ENCODE results near the gene LPIN1. TPM values are rescaled to one million over a fixed set of nuclear protein-coding genes. Genes with fewer than 3 reads are reported as not detected.

Gene LPIN1
- total and polyA plus RNA-seq, 2 of the 8 experiments (the other 6 are each of a cell fraction or from before 2014, with no cell fraction given), result 4.3 to 9.8 TPM

DNA sequence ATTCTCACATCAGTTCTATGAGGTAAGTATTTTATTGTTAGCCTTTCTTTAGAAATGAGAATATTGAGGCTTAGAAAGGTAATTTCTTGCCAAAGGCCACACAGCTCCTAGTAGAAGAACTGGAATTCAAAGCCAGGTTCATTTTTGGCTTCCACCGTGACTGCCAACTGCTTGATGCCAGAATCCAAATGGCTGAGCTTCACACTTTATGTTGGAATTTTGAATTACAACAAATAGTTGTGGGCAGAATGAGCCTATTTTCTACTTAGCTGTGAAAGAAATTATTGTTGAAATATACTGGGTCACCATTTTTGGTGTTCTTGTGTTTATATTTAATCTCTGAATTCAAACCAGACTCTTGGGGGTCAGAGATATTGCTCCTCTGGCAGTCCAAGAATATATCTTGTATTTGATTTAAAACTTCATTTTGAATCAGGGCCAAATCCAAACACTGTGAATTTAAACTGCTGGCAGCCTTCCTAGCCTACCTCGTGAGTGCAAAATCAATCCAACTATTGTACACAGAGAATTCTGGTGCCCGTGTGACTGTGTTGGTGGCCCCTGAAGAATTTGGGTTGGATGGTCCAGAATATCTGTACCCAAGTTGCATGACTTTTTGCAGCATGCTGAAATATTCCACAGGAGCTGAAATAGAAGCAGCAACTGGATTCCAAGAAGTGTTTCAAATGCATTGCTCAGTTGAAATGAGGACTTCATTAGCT, 35.6 kb upstream of the LPIN1 start (continued):
- TF ChIP-seq CHD1 (IDR thresholded peaks at IDR 0.05; ENCODE audit: low read depth, low read length), result no peak
- no peak for TF ChIP-seq YY1 (IDR thresholded peaks at IDR 0.05; ENCODE audit: low read depth, low read length)

All from H1 (cell line).